ENCODE measurements around the gene STEAP3.

The STEAP3 gene

DNA sequence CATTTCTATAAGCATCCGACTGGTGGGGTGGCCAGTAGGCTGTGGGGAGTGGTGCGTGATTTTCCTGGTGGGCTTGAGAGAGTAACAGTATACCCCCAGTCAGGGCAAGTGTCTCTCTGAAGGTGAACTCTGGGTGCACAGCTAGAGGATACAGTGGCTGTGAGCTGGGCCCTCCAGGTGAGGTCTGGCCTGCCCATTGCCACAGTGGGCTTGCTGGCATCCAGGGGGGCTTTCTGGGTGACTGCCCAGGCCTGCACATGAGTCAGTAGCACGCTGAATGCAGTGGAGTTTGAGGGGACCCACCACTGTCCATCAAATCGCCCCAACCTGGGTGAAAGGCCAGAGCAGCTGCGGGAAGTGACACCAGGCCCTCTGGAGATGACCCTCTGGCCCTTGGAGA, 4.5 kb downstream of the STEAP3 start:
- DNase-seq: no peak

DNA sequence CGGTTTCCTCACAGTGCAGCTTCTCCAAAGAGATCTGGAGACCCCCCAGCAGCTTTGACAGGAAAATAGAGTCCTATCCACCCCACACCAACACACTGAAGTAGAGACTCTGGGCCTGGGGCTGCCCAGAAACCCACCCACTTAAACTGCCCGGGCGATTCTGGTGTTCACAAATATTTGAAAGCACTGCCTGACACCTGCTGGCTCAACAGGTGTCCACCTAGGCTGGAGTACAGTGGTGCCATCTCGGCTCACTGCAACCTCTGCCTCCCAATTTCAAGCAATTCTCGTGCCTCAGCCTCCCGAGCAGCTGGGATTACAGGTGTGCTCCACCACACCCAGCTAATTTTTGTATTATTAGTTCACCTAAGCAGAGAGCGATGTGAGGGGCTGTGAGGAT, 5.3 kb downstream of the STEAP3 start:
- no peak for DNase-seq

DNA sequence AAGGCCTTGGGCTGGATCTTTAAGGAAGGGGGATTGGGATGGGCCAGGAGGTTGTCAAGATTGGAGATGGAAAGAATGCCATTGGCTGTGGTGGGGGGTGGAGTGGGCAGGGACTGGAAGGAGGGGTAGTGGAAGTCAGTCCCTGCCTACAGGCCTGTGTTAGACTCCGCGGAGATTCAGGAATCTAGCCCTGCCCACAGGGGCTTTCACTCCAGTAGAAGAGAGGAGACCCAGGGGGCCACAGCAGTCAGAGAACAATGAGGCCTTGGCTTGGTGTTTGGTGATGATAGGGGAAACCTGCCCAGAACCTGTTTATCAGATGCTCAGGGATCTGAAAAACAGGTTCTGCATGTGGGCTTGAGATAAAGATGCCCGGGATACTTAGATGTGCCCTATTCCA, 6.1 kb downstream of the STEAP3 start:
- DNase-seq: no peak

DNA sequence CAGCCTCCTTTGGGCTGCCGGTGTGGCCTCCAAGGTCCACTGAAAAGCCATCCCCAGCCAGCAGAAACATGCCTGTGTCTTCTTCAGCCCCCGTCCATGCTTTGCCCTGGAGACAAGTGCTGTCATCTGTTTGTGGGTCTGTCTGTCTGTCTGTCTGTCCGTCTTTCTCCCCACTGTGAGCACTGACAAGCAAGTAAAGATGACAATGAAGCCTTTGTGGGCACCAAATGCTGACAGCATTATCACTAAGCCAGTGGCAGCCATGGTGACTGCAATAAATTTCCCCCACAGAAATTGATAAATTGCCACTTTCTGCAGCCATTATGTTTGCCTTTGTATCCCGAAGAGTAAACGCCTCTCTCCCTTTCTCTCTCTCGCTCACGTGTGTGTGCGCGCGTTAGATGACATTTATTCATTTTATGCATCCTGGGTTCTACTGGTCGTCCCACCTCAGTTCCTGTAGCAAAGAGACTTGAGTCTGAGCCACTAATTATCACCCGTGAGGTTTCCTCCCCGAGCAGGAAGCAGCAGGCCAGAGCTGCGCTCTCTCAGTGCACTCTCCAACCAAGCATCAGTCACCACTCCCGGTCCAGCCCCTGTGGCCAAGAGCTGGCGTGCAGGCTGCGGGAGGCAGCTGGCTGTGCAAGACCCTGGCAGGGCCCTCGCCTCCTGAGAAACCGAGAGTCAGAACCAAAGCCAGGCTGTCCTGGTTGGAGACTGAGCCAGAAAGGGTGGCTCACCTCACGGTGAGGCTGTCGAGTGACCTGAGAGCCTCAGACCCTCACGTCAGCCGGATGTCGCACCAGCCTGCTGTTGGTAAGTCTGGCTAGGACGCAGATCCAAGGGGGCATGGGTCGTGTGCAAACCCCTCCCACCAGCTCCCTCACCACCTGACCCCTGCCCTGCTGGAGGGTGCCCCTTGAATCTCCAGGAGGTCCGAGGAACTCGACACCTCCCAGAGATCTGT, 6.9 kb downstream of the STEAP3 start:
- no peak for DNase-seq

DNA sequence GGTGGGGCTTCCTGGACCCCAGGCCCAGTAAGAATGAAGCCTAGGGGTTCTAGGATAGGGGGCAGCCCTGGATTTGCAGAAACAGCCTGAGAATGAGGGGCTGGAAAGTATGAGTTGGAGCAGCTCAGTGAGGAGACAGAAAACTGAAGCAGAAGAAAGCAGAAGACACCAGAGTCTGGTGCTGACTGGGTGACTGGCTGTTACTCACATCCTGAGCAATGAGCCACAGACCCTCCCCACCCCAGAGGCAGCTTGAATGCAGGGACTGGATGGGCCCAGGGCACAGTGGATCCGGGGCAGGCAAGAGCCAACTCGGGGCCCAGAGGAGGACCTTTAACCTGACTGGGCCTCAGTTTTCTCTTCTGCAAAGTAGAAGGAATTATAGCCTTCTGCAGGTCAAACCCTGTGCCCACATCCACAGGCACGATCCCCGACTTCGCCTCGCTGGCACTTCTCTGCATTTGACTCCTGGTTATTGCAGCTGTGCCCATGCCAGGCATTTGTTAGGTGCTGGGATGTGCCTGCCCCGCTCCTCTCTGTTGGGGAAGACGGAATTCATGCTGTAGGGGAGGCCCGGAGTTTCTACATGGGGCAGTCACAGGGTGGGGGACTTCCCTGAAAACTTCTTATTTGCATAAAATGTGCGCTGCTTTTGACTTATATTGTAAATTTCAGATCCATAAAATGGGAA, 8.5 kb downstream of the STEAP3 start:
- DNase-seq: no peak

DNA sequence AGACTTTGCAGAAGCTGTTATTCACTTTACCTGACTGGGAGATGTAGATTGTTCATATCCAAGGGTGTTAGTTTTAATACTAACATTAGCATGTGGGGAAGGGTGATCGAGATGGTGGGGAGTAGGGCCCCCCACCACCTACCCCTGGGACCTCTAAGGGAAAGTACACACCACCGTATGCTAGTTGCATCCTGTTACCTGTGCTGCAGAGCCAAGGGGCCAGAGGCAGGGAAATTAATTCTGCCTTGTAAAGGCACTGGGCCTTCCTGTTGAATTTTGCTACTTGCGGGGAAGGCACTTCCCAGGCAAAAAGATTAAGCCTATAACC, 9.0 kb downstream of the STEAP3 start:
- no peak for DNase-seq

DNA sequence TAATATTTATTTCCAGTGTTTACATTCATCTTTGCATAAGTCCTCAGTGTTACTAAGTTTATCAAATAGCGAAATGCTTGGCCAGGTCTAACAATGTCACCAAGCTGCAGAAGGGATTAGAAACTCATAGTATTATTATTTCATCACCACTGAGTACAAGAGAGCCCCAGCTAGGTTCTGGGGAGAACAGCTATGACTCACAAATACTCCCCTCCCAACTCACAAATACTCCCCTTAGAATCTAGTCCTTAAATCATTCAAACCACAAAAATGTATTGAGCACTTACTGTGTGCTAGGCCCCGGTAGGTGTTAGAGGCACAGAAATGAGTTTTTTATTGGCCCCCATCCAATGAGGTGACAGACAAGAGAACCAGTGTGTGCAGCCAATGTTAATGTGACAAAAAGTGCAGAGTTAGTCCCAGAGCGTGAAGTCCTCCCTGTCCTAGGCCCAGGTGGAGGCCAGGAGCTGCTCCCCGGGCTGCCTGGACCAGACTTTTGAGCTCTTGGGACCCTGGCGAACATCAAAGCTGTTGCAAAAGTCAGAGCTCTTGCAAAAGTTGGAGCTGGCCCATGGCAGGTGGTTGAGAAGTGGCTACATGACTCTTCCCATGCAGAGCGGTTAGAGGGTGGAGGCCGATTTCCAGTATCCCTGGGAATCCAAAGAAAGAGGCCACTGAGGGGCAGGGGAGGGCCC, 9.8 kb downstream of the STEAP3 start:
- no peak for DNase-seq

DNA sequence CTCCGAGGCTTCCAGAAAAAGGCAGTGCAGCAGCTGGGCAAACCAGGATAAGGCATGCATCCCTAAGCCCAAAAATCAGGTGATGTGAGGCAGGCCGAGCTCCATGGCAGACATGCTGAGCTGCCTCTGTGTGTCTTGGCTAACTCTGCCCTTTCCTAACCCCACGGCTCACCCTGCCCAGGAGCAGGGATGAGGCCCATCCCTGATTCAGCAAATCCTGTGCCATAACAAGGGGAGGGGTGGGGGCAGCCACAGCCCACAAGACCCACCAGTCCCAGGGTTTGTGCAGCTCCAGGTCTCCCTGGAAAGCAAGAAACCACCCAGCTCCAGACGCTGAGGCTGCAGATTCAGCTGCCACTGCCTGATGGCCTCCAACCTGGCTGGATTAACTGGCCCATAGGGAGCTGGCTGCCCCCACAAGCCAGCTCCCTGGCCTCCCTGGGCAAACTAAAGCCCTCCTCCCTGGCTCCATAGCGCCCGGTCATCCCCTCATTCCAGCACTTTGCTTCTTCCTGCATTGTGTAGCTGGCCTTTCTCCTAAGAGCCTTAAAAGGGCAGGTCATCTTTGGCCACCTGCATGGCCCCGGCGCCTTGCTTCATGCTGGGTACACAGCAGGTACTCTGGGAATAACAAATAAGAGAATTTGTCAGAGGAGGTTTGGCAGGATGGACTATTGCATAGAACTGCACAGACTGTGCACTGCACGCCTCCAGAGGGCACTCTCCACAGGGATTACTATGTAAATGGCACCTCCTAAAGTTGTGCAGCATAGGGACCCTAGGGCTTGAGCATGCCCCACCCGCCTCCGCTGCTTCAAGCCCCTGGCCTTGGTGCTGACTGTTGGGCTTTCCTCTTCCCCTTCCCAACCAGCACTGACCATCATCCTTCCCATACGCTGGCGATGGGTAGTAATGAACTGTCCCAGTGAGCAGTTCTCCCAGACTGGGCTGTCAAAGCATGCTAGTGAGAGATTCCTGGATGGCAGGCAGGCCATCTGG, 10.7 kb downstream of the STEAP3 start:
- no peak for DNase-seq

DNA sequence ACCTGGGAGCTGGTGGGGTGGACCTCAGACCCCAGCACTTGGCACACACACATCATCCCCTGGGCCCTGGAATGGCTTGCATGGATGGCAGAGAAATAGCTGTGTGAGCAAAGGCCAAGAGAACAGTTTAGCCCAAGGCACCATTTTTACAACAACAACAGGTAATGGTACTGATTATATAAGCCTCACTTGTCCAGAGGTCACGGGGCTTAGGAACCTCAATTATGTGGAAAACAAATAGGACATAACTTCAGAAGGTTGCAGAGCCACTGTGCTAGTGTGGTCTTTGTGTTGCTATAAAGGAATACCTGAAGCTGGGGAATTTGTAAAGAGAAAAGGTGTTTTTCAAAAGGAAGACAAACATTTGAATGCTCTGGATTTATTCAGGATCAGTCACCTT, 13.2 kb downstream of the STEAP3 start:
- DNase-seq: no peak

DNA sequence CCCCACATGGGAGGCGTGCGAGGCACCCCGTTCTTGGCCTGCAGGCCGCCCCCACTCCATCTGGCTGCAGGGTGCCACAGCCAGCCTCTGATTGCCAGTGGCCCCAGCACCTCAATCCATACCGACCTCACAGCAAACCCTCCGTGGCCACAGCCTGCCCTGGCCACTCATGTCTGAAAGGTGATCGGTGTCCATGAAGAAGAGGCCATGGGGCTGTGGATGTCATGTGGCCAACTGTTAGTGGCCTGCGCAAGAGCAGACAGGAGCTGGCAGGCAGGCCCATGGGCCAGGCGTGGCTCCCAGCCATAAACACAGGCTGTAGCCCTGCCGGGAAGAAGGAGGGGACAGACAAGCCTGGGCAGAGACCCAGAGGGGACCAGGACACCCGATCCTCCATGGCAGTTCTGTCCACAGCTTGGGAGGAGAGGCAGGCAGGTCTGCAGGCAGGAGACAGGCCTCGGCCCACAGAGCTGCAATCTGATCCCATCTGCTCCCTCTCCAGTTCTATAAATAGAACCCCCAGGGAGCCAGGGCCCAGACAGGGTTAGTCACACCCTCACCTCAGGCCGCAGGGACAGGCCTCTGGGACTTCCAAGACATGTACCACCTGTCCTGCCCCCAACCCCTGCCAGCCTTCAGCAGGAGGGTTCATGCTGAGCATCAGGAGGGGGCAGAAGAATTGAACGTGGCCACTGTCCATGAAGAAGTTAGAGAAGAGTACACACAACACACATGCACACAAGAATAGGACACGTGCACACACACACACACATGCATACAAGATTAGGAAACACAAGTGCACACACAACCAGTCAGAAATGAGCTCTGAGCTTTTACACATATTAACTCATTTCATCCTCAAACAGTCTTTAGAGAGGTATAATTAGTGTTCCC, 16.9 kb downstream of the STEAP3 start:
- DNase-seq: no peak

DNA sequence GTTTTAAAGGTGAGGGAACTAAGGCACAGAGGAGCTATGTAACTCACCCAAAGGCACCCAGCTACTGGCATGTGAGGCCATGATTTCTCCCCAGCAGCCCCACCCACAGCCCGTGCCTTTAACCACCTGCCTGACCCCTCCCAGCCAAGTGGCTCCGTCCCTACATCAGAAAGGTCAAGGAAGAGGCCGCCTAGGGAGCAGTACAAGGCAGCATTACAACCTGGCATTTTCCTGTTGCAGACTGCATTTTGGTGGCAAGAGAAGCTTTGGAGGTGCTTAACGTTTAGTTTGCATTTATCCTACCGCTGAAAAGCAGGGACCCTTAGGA, 17.5 kb downstream of the STEAP3 start:
- DNase-seq: no peak

DNA sequence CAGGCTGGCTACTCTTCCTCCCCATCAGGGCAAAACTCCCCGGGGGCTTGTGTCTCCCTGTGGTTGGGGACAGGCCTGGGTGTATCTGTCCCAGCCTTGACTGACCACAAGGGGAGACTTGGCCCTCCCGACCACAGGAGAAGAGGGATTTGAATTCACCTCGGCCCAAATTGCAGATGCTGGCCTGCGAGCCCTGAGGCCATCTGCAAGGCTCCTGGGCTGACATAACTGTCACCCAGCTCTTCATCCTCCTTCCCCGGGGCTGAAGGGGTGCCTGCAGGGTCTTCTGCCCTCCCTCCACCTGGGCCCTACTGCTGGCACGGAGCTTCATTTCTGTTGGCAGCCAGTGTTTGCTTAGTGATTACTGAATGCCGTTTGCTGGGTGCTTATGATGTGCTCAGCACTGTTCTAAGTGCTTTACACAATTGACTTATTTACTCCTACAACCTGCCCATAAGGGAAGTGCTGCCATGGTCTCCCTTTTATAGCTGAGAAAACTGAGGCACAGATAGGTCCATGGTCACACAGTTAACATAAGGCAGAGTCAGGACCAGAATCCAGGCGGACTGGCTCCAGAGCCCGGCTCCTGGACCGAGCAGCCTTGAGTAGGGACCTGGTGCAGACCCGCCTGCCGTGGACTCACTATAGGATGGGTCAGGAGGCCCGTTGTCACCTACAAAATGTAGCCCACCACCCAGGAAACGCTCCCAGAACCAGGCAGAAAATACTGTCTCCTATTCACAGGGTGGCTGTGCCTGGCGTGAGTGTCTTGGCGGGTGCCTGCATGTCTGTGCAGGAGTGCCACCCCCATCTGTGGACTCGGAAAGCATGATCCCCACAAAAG, 18.9 kb downstream of the STEAP3 start:
- no peak for DNase-seq

DNA sequence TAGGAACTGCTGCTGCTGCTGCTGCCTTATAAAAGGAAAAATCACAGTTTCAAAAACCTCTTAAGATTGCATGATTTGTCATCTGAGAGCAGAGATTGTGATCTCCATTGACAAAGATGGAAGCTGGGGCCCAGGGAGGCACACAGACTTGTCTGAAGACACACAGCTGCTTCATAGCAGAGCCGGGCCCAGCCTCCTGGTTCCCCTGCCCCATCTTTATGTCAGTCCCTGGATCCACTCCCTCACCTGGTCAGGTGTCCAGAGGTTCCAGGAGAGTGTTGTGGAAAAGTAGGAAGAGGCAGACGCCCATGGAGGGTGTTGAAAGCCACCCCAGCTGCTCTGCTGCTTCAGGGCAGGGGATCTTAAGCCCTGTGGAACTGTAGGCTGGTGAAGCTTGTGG, 20.0 kb downstream of the STEAP3 start:
- DNase-seq: no peak

DNA sequence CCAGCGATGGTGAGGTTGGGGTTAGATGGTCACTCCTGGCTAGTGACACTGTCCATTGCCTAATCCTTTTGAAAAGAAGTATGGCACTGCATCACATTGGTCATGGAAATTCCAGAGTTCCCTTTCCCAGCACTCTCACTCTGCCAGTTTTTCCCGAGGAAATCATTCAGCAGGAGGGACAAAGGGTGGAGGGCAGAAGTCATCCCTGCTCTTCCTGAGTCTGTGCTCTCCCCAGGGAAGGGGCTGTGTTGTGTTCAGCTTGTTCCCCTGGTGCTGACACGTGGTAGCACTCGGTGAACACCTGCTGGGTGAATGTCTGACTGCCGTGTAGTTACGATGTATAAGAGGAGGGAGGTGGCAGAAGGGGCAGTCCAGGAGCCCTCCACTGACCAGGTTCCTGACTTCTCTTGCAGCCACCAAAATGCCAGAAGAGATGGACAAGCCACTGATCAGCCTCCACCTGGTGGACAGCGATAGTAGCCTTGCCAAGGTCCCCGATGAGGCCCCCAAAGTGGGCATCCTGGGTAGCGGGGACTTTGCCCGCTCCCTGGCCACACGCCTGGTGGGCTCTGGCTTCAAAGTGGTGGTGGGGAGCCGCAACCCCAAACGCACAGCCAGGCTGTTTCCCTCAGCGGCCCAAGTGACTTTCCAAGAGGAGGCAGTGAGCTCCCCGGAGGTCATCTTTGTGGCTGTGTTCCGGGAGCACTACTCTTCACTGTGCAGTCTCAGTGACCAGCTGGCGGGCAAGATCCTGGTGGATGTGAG, 21.6 kb downstream of the STEAP3 start:
- no peak for DNase-seq

DNA sequence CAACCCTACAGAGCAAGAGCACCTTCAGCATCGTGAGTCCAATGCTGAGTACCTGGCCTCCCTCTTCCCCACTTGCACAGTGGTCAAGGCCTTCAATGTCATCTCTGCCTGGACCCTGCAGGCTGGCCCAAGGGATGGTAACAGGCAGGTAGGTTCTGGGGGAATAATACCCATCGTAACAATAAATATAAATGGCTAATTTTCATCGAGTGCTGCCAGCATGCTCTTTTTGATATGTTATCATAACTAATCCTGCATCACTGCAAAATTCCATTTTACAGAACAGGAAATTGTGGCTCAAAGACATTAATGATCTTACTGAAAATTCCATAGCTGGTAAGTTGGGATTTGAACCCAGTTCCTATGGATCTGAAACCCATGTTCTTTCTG, 22.2 kb downstream of the STEAP3 start:
- DNase-seq: no peak

DNA sequence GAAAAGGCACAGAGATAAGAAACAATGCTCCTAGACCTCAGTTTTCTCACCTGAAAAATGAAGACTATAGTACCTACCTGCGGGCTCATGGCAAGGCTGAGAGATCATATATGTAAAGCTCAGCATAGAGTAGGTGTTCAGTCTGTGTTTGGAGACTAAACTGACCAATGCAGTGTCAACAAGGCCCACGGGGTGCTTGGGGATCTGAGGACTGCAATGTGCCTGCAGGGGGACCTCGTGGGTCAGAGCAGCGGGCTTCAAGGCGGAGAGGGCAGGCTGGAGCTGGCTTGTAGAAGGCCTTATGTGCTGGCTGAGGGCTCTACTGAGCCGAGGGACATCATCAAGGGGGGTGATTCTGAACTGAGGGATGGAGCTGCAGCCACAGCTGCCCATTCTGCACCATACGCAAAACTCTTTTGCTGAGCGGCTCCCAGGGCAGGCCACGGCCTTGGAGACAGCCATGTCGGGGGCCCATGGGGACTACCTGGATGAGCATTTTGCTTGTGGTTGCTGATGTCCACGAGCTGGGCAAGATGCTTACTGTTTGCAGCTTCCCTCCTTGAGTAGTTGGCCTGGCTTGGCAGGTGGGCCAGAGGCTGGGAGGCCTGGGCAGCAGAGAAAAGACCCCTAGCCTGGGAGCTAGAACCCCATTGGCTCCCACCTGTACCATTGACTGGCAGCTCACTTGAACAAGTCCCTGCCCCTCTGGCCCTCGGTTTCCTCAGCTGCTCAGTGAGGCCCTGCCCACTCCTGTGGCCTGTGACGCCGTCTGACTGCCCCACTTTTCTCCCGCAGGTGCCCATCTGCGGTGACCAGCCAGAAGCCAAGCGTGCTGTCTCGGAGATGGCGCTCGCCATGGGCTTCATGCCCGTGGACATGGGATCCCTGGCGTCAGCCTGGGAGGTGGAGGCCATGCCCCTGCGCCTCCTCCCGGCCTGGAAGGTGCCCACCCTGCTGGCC, 23.5 kb downstream of the STEAP3 start:
- no peak for DNase-seq

DNA sequence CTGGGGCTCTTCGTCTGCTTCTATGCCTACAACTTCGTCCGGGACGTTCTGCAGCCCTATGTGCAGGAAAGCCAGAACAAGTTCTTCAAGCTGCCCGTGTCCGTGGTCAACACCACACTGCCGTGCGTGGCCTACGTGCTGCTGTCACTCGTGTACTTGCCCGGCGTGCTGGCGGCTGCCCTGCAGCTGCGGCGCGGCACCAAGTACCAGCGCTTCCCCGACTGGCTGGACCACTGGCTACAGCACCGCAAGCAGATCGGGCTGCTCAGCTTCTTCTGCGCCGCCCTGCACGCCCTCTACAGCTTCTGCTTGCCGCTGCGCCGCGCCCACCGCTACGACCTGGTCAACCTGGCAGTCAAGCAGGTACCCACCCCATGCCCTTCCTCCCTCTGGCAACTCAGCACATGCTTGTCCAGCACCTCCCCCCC, 24.2 kb downstream of the STEAP3 start:
- no peak for DNase-seq

DNA sequence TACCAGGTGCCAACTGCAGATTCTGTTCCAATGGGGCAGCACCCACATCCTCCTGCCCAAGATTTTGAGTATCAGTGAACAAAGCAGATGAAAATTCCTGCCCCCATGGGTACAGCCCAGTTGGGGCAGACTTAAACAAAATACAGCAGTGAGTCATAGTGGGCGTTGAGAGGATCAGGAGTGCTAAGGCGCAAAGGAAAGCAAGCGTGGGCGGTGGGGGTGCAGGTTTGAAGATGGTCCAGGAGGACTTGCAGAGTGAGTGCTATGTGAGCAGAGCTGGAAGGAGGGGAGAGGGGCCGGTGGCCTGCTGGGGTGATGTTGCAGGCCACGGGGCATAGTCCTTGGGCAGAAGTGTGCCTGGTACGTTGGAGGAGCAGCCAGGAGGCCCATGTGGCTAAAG, 24.7 kb downstream of the STEAP3 start:
- DNase-seq: no peak

DNA sequence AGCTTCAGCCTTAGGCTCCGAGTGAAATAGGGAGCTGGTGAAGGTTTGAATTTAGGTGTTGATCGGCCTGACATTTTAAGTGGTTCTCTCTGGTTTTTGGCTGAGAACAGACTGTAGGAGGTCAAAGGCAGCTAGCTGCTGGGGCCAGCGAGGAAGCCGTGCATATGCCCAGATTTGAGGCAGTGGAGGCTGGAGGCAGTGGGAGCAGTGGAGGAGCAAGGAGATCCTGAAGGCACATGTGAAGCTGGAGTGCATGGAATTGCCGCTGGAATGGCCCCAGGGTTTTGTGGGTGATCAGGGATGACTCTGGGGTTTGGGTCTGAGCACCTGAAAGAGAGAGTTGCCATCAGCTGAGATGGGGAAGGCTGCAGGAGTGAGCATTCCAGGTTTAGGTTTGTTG, 25.1 kb downstream of the STEAP3 start:
- no peak for DNase-seq

Data from NCI-H1048 (cell line).